ENCODE data around the gene CPED1. TPM values are rescaled to one million over a fixed set of nuclear protein-coding genes. Genes with fewer than 3 reads are reported as not detected.

The CPED1 gene
- total and polyA plus RNA-seq, 2 experiments from 2014 or later, result 0.17 to 0.47 TPM

DNA sequence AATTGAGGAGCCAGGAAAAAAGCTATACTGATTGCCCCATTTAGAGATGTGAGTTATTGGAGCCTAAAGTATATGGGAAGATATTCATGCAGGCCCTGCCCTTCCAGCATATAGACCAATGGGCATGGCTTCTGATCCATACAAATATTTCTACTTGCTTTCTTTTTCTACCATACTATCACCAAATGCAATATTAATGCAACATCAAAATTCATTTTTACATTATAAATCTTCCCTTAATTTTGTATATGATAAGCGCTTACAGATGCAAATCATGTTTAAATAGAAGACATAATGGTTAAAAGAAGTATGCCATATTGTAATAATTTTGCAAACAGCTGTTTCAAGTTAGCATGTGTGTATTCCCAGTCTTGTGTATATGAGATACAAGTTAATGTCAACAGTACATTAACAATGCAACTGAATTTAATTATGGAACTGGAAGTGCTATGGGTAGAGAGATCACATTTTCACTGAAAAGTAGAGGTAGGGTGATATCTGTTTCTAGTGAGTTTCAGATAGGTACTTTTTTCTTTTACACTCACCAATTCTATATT, 315.7 kb downstream of the CPED1 start:
- Histone ChIP-seq H3K79me2 (replicated peaks; ENCODE audit: insufficient read depth) (no peaks in the 10 kb centered on the region), H4K20me1 (replicated peaks; ENCODE audit: insufficient read depth) (no peaks in the 10 kb centered on the region), H3F3A (replicated peaks; ENCODE audit: low read depth) (no peaks in the 10 kb centered on the region), H3K27me3 (ENCODE audit: insufficient read depth) (no peaks in the 10 kb centered on the region), H3K27ac (ENCODE audit: low read depth) (no peak overlapping the region), H3K9me2 (ENCODE audit: insufficient read depth) (0 out of 2 replicates have a peak, but pooled peaks cover 4% of the 10 kb centered on the region), H3K4me3 (no peak overlapping the region), H3K4me2 (no peak overlapping the region), H2AFZ (no peak overlapping the region), H3K4me1 (ENCODE audit: insufficient read depth) (peaks cover 4% of the 10 kb centered on the region; the same call in 1 of the 2 replicates), H3K36me3 (ENCODE audit: insufficient read depth) (no peaks in the 10 kb centered on the region)
- no peaks in the 10 kb centered on the region for H3K27me3 Mint-ChIP-seq (ENCODE audit: insufficient read depth, low read depth, poor library complexity)
- peaks cover 16% of the 10 kb centered on the region; the same call in 2 of the 3 replicates for H3K4me1 Mint-ChIP-seq
- no peaks in the 10 kb centered on the region for H3K36me3 Mint-ChIP-seq (ENCODE audit: low read depth)
- no peak overlapping the region for H3K27ac Mint-ChIP-seq
- DNase-seq (ENCODE audit: low spot score), result no peak
- no peaks in the 10 kb centered on the region for H3K9me3 Mint-ChIP-seq
- TF ChIP-seq EZH2phosphoT487 (IDR thresholded peaks at IDR 0.05; ENCODE audit: unreplicated experiment) (no peak), EZH2 (IDR thresholded peaks at IDR 0.05; ENCODE audit: low read depth, unreplicated experiment) (no peak), ZNF114 (CRISPR knock-in tag; IDR thresholded peaks at IDR 0.05) (no peak), NANOG (IDR thresholded peaks at IDR 0.05; ENCODE audit: borderline replicate concordance) (no peak), ZNF462 (CRISPR knock-in tag; IDR thresholded peaks at IDR 0.05) (no peak), CREB1 (CRISPR knock-in tag; IDR thresholded peaks at IDR 0.05; ENCODE audit: low read depth) (no peak), STAT1 (IDR thresholded peaks at IDR 0.05; ENCODE audit: unreplicated experiment) (no peak), ZNF331 (CRISPR knock-in tag; IDR thresholded peaks at IDR 0.05; ENCODE audit: low read depth) (no peak), CTCF (conservative IDR thresholded peaks at IDR 0.05; ENCODE audit: low read depth in 2 of 2) (no peak), POLR2AphosphoS5 (IDR thresholded peaks at IDR 0.05; ENCODE audit: low read depth) (no peak), JUNB (IDR thresholded peaks at IDR 0.05; ENCODE audit: unreplicated experiment) (no peak)
- TF ChIP-seq, protein P1, sequence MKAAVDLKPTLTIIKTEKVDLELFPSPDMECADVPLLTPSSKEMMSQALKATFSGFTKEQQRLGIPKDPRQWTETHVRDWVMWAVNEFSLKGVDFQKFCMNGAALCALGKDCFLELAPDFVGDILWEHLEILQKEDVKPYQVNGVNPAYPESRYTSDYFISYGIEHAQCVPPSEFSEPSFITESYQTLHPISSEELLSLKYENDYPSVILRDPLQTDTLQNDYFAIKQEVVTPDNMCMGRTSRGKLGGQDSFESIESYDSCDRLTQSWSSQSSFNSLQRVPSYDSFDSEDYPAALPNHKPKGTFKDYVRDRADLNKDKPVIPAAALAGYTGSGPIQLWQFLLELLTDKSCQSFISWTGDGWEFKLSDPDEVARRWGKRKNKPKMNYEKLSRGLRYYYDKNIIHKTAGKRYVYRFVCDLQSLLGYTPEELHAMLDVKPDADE (IDR thresholded peaks at IDR 0.05), result no peak
- TF ChIP-seq, protein P2, sequence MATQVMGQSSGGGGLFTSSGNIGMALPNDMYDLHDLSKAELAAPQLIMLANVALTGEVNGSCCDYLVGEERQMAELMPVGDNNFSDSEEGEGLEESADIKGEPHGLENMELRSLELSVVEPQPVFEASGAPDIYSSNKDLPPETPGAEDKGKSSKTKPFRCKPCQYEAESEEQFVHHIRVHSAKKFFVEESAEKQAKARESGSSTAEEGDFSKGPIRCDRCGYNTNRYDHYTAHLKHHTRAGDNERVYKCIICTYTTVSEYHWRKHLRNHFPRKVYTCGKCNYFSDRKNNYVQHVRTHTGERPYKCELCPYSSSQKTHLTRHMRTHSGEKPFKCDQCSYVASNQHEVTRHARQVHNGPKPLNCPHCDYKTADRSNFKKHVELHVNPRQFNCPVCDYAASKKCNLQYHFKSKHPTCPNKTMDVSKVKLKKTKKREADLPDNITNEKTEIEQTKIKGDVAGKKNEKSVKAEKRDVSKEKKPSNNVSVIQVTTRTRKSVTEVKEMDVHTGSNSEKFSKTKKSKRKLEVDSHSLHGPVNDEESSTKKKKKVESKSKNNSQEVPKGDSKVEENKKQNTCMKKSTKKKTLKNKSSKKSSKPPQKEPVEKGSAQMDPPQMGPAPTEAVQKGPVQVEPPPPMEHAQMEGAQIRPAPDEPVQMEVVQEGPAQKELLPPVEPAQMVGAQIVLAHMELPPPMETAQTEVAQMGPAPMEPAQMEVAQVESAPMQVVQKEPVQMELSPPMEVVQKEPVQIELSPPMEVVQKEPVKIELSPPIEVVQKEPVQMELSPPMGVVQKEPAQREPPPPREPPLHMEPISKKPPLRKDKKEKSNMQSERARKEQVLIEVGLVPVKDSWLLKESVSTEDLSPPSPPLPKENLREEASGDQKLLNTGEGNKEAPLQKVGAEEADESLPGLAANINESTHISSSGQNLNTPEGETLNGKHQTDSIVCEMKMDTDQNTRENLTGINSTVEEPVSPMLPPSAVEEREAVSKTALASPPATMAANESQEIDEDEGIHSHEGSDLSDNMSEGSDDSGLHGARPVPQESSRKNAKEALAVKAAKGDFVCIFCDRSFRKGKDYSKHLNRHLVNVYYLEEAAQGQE (IDR thresholded peaks at IDR 0.05; ENCODE audit: unreplicated experiment), result no peak
- H3K4me3 Mint-ChIP-seq, result no peak overlapping the region
- ATAC-seq, result no peak

All from GM23338 (cell line).